ENCODE results near the gene WDR11. TPM values are rescaled to one million over a fixed set of nuclear protein-coding genes. Genes with fewer than 3 reads are reported as not detected.
A peak's percentile ranks its signal among the peaks of the same experiment; 100 is the strongest.

WDR11 gene
- polyA plus RNA-seq, 6 donors from 2014 or later = 36.2 to 59.0 (median 47.0) TPM

- peak overlapping the region in 3 of 6 donors; percentile 57 to 68 (median 64) for H3K27ac Mint-ChIP-seq
- peaks cover 4 to 8% of the 10 kb centered on the region in 2 donors for H3K36me3 Mint-ChIP-seq
- no peak for DNase-seq
- no peak for ATAC-seq (ENCODE audit: low read depth in 2 of 2)
- no peak overlapping the region for H3K4me3 Mint-ChIP-seq
- no peaks in the 10 kb centered on the region for H3K9me3 Mint-ChIP-seq
- H3K4me1 Mint-ChIP-seq = peaks cover 13 to 30% (median 24%) of the 10 kb centered on the region in 3 donors
- H3K27me3 Mint-ChIP-seq = peaks cover 0 to 18% (median 13%) of the 10 kb centered on the region in 3 donors
Observed at GRCh38 chr10:120825878-120826769, 25.0 kb upstream of the WDR11 start.

GRCh38 chr10:120827251-120827875 is 23.8 kb upstream of the WDR11 start:
- peak; percentile 83 to 91 for ATAC-seq (ENCODE audit: low read depth in 2 of 2)
- DNase-seq = peak; percentile 16
- H3K36me3 Mint-ChIP-seq = peaks cover 4 to 8% of the 10 kb centered on the region in 2 donors
- peaks cover 13 to 30% (median 24%) of the 10 kb centered on the region in 3 donors for H3K4me1 Mint-ChIP-seq
- peaks cover 5 to 23% (median 13%) of the 10 kb centered on the region in 3 donors for H3K27me3 Mint-ChIP-seq
- H3K9me3 Mint-ChIP-seq = no peaks in the 10 kb centered on the region
- peak overlapping the region in 2 of 8 donors; percentile 48 to 57 for H3K4me3 Mint-ChIP-seq
- peak overlapping the region in 2 of 6 donors; percentile 68 to 94 for H3K27ac Mint-ChIP-seq

- peaks cover 9 to 13% (median 10%) of the 10 kb centered on the region in 3 donors for H3K27me3 Mint-ChIP-seq
- DNase-seq = no peak
- no peaks in the 10 kb centered on the region for H3K9me3 Mint-ChIP-seq
- peaks cover 13 to 30% (median 24%) of the 10 kb centered on the region in 3 donors for H3K4me1 Mint-ChIP-seq
- H3K4me3 Mint-ChIP-seq = no peak overlapping the region
- ATAC-seq (ENCODE audit: low read depth in 2 of 2) = no peak
- peak overlapping the region in 3 of 6 donors; percentile 38 to 68 (median 47) for H3K27ac Mint-ChIP-seq
- H3K36me3 Mint-ChIP-seq = no peaks in the 10 kb centered on the region
Observed at GRCh38 chr10:120828763-120829319, 22.3 kb upstream of the WDR11 start.

DNA sequence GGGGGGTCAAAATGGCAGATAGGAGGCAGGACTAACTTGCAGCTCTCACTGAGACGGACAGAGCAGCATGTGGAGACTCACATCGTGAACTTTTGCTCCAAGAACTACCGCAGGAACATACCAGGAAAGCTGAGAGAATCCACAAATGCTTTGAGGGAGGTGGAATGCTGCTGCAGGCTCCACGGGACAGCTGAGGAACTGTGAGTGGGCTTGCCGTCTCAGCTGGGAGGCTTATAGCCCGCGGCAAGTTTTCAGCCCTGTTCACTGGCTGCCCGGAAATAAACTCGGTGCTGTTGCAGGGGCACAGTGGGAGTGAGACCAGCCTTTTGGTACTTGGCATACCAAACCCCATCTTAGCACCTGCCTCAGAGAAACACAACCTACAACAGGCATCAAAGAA is 19.1 kb upstream of the WDR11 start:
- Mint-ChIP-seq H3K27ac (peak overlapping the region in 1 of 6 donors; percentile 33), H3K4me3 (no peak overlapping the region), H3K4me1 (peaks cover 7 to 12% (median 8%) of the 10 kb centered on the region in 3 donors), H3K36me3 (no peaks in the 10 kb centered on the region), H3K27me3 (peaks cover 5 to 13% (median 9%) of the 10 kb centered on the region in 3 donors), H3K9me3 (no peaks in the 10 kb centered on the region)
- ATAC-seq (ENCODE audit: low read depth in 2 of 2) = no peak
- DNase-seq = no peak

- ATAC-seq (ENCODE audit: low read depth in 2 of 2) (no peak), DNase-seq (no peak)
- Mint-ChIP-seq H3K27ac (no peak overlapping the region), H3K4me1 (no peaks in the 10 kb centered on the region), H3K4me3 (no peak overlapping the region), H3K36me3 (no peaks in the 10 kb centered on the region), H3K9me3 (no peaks in the 10 kb centered on the region), H3K27me3 (peaks cover 5 to 13% (median 9%) of the 10 kb centered on the region in 3 donors)
Observed at GRCh38 chr10:120833222-120833928, 17.8 kb upstream of the WDR11 start.

- H3K27ac Mint-ChIP-seq = no peak overlapping the region
- no peak for ATAC-seq (ENCODE audit: low read depth in 2 of 2)
- H3K9me3 Mint-ChIP-seq = no peaks in the 10 kb centered on the region
- no peak overlapping the region for H3K4me3 Mint-ChIP-seq
- no peaks in the 10 kb centered on the region for H3K4me1 Mint-ChIP-seq
- H3K27me3 Mint-ChIP-seq = peaks cover 2 to 9% (median 7%) of the 10 kb centered on the region in 3 donors
- H3K36me3 Mint-ChIP-seq = no peaks in the 10 kb centered on the region
- DNase-seq = no peak
Observed at GRCh38 chr10:120835603-120836002, 15.6 kb upstream of the WDR11 start.

GRCh38 chr10:120838941-120839340 is 12.2 kb upstream of the WDR11 start:
- peaks cover 0 to 2% (median 0%) of the 10 kb centered on the region in 3 donors for H3K4me1 Mint-ChIP-seq
- DNase-seq (no peak), ATAC-seq (ENCODE audit: low read depth in 2 of 2) (no peak)
- no peak overlapping the region for H3K4me3 Mint-ChIP-seq
- no peaks in the 10 kb centered on the region for H3K27me3 Mint-ChIP-seq
- peaks cover 0 to 8% (median 2%) of the 10 kb centered on the region in 7 donors for H3K9me3 Mint-ChIP-seq
- H3K36me3 Mint-ChIP-seq = peaks cover 0 to 8% of the 10 kb centered on the region in 2 donors
- H3K27ac Mint-ChIP-seq = no peak overlapping the region

GRCh38 chr10:120841522-120842189 is 9.5 kb upstream of the WDR11 start:
- no peak for ATAC-seq (ENCODE audit: low read depth in 2 of 2)
- no peak for DNase-seq
- H3K36me3 Mint-ChIP-seq = peaks cover 0 to 8% of the 10 kb centered on the region in 2 donors
- H3K9me3 Mint-ChIP-seq = peaks cover 0 to 8% (median 2%) of the 10 kb centered on the region in 7 donors
- no peaks in the 10 kb centered on the region for H3K27me3 Mint-ChIP-seq
- peaks cover 0 to 7% (median 2%) of the 10 kb centered on the region in 3 donors for H3K4me1 Mint-ChIP-seq
- no peak overlapping the region for H3K4me3 Mint-ChIP-seq
- H3K27ac Mint-ChIP-seq = peak overlapping the region in 1 of 6 donors; percentile 56

GRCh38 chr10:120854388-120854787 is 3.2 kb downstream of the WDR11 start:
- H3K36me3 Mint-ChIP-seq = peaks cover 15 to 18% of the 10 kb centered on the region in 2 donors
- H3K4me3 Mint-ChIP-seq = peak overlapping the region in 1 of 8 donors; percentile 100
- peak overlapping the region in 2 of 6 donors; percentile 44 to 96 for H3K27ac Mint-ChIP-seq
- ATAC-seq (ENCODE audit: low read depth in 2 of 2) = no peak
- H3K4me1 Mint-ChIP-seq = peaks cover 39 to 54% (median 51%) of the 10 kb centered on the region in 3 donors
- no peak for DNase-seq
- H3K27me3 Mint-ChIP-seq = no peaks in the 10 kb centered on the region
- peaks cover 0 to 9% (median 1%) of the 10 kb centered on the region in 7 donors for H3K9me3 Mint-ChIP-seq

DNA sequence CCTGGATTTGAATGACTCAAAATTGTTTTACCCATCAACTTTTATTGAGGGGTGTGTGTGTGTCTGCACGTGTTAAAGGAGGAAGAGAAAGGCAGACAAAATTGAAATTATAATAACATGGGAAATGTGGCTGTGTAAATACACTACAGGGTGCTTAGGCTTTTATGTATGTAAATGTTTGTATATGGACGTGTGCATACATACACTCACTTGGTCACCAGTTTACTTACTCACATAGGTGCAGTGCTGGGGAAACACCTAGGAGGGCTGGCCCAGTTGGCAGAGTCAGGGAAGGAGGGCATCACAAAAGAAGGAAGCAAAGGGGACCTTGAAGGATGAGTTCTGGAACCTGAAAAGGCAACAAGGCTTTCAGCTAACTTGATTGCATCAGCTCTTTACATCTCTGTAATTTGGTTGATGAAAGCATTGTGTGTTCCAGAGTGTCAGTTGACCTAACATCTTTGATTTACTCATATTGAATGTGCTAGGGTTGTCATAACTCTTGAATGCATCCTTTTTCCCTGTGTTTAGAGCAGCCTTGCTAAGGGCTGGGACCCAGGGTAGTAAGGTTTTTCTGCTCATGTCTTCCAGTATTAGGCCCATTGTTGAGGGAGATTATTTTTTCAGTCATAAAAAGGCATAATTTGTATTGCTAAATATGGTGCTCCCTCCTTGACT is 10.2 kb downstream of the WDR11 start:
- H3K4me3 Mint-ChIP-seq = no peak overlapping the region
- H3K27me3 Mint-ChIP-seq = no peaks in the 10 kb centered on the region
- ATAC-seq (ENCODE audit: low read depth in 2 of 2) (no peak), DNase-seq (no peak)
- peaks cover 6 to 13% (median 10%) of the 10 kb centered on the region in 3 donors for H3K4me1 Mint-ChIP-seq
- H3K9me3 Mint-ChIP-seq = no peaks in the 10 kb centered on the region
- peaks cover 13 to 22% of the 10 kb centered on the region in 2 donors for H3K36me3 Mint-ChIP-seq
- peak overlapping the region in 2 of 6 donors; percentile 3 to 5 for H3K27ac Mint-ChIP-seq

GRCh38 chr10:120873741-120874140 is 22.6 kb downstream of the WDR11 start:
- Mint-ChIP-seq H3K27me3 (no peaks in the 10 kb centered on the region), H3K4me3 (no peak overlapping the region), H3K9me3 (peaks cover 0 to 7% (median 0%) of the 10 kb centered on the region in 7 donors), H3K4me1 (no peaks in the 10 kb centered on the region), H3K36me3 (peaks cover 26 to 33% of the 10 kb centered on the region in 2 donors), H3K27ac (no peak overlapping the region)
- DNase-seq (no peak), ATAC-seq (ENCODE audit: low read depth in 2 of 2) (no peak)

DNA sequence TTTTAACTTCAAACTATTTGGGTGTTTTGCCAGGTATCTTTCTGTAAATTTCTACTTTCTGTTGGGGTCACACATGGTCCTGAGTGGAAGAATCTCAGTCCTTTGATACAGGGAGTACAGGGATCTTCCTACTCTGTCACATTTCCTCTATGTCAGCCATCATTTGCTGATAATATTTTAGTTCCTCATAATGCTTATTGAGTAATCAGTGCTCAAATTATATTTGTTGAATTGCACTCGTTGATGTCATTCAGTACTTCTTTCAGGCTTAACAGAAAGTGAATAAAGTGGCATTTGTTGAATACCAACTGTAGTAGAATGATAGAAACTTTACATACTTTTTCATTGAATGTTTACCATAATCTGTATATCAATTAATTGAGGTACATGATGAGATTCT is 31.9 kb downstream of the WDR11 start:
- Mint-ChIP-seq H3K27me3 (no peaks in the 10 kb centered on the region), H3K9me3 (no peaks in the 10 kb centered on the region), H3K27ac (no peak overlapping the region), H3K4me3 (no peak overlapping the region), H3K4me1 (no peaks in the 10 kb centered on the region), H3K36me3 (peaks cover 10 to 39% of the 10 kb centered on the region in 2 donors)
- ATAC-seq (ENCODE audit: low read depth in 2 of 2) (no peak), DNase-seq (no peak)

Data from naive B cell (primary cell).